Astrocyte of the spinal cord (primary cell): ENCODE results near the gene ELP5.

Experiments used
- DNase-seq: peaks from one replicate; pipeline ENCODE4 v3.0.0; 2011; ENCODE audit warnings: low read depth, low spot score
- H3K4me3 ChIP-seq: 2 replicates; pipeline ENCODE4 v1.5.1; 2011; ENCODE audit warnings: low read depth, mild to moderate bottlenecking, low read length, moderate library complexity
- CTCF ChIP-seq: IDR thresholded peaks from 2 replicates; pipeline ENCODE4 v1.5.1; 2012; ENCODE audit warnings: low read depth, mild to moderate bottlenecking, low read length, inconsistent platforms
- in situ Hi-C: cut with HindIII; loops from 2 replicates; pipeline ENCODE4 v1.10.0; 2017; ENCODE audit warnings: low sequenced_read_pairs

Gene ELP5

GRCh38 chr17:7219812-7220592, 32.0 kb upstream of the ELP5 start, which contains the start of the genes ACADVL and DLG4:
Gene ACADVL, plus strand, starts transcription at chr17:7219938. Its CDS starts 47 bp downstream, at chr17:7219985.
Gene DLG4, minus strand, starts transcription at chr17:7219836.
- no peak for TF ChIP-seq CTCF
- in situ Hi-C loops: no loop called here
- H3K4me3 ChIP-seq: peak within 1 kb of the TSS; percentile 80
- peak; percentile 88 for DNase-seq

- in situ Hi-C loops: no loop called here
- peak; percentile 68 for DNase-seq
- peak; percentile 57 for TF ChIP-seq CTCF
- H3K4me3 ChIP-seq: peak overlapping the region; percentile 80
These were observed 31.3 kb upstream of the ELP5 start for GRCh38 chr17:7220593-7221277.

GRCh38 chr17:7221278-7222092, 30.5 kb upstream of the ELP5 start:
- DNase-seq: no peak
- TF ChIP-seq CTCF: no peak
- H3K4me3 ChIP-seq: no peak overlapping the region
- in situ Hi-C loops: no loop called here

DNA sequence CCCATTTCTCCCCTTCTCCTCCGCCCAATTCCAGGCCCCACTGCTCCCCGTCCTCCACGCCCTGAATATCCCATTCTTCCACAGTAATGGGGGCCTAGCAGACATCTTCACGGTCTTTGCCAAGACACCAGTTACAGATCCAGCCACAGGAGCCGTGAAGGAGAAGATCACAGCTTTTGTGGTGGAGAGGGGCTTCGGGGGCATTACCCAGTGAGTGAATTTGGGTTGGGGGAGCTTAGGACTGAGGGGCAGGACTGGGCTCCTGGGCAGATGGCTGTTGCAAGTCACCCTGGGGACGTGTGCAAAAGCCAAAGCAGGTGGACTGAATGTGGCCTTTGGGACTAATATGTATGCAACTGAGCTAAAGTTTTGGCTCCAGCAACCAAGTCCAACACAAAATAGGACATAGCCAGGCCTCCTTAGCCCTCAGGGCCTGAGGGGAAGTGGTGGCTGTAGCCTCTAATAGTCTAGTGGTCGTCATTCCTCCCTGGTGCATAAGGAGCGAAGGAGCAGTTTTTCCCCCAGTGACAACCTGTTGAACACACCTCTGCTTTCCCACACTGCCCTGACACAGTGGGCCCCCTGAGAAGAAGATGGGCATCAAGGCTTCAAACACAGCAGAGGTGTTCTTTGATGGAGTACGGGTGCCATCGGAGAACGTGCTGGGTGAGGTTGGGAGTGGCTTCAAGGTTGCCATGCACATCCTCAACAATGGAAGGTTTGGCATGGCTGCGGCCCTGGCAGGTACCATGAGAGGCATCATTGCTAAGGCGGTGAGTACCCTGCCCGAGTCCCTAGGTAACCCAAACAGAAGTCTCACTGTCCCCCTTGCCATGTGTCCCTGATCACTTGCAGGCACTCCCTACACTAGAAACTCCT, 29.7 kb upstream of the ELP5 start:
- DNase-seq: no peak
- TF ChIP-seq CTCF: no peak
- in situ Hi-C loops: no loop called here
- no peak overlapping the region for H3K4me3 ChIP-seq

DNA sequence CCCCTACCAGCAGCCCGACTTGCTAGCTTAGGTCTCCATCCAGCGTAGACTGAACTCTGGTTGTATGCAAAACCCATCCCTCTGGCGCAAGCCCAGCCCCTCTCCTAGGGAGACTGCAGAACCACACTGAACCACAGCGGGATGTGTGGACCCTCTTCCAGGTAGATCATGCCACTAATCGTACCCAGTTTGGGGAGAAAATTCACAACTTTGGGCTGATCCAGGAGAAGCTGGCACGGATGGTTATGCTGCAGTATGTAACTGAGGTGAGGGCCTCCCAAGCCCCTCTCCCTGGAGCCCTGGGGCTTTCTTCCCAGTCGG, 29.1 kb upstream of the ELP5 start:
- in situ Hi-C loops: no loop called here
- no peak for TF ChIP-seq CTCF
- H3K4me3 ChIP-seq: no peak overlapping the region
- DNase-seq: no peak

DNA sequence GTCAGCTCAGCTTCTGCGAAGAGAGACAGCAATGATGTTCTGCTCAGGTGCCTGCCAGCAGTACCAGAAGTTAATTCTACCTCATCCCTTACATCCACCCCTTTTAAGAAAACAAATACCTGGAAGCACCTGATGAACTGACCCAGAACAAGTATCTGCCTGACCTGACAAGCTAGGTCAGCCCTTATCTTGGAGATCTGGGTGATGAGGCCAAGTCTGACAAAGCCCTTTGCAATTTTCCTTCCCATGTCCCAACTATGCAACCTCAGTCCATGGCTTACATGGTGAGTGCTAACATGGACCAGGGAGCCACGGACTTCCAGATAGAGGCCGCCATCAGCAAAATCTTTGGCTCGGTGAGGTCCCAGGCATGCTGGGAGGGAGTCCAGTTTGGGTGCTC, 28.6 kb upstream of the ELP5 start:
- no peak for TF ChIP-seq CTCF
- H3K4me3 ChIP-seq: no peak overlapping the region
- in situ Hi-C loops: no loop called here
- DNase-seq: no peak
